NT2/D1 (cell line): Measurements from ENCODE around the gene NTM.

Experiments used
- DNase-seq: peaks from one replicate; pipeline ENCODE4 v3.0.0-alpha.2; 2011; ENCODE audit warnings: low read depth, low spot score
- H3K27me3 ChIP-seq: 2 replicates; pipeline ENCODE4 v1.6.0; 2011; ENCODE audit warnings: mild to moderate bottlenecking; ENCODE audit not compliant: insufficient read length, insufficient read depth
- H3K36me3 ChIP-seq: 2 replicates; pipeline ENCODE4 v1.6.1; 2011; ENCODE audit warnings: mild to moderate bottlenecking, low read length, mixed read lengths; ENCODE audit not compliant: insufficient read depth, insufficient read length
- H3K4me1 ChIP-seq: 2 replicates; pipeline ENCODE4 v1.5.1; 2011; ENCODE audit not compliant: insufficient read depth, insufficient read length
- H3K4me3 ChIP-seq: 2 replicates; pipeline ENCODE4 v1.5.1; 2011; ENCODE audit warnings: low read depth; ENCODE audit not compliant: insufficient read length
- H3K9ac ChIP-seq: 2 replicates; pipeline ENCODE4 v1.6.0; 2011; ENCODE audit warnings: low read depth; ENCODE audit not compliant: insufficient read length
- H3K9me3 ChIP-seq: 2 replicates; pipeline ENCODE4 v1.5.1; 2011; ENCODE audit warnings: mild to moderate bottlenecking, low read length; ENCODE audit not compliant: insufficient read depth
- SUZ12 ChIP-seq: IDR thresholded peaks from 2 replicates; pipeline ENCODE4 v1.6.1; 2011; ENCODE audit not compliant: insufficient read length, insufficient read depth; ENCODE audit errors: extremely low read depth
- YY1 ChIP-seq: IDR thresholded peaks from 2 replicates; pipeline ENCODE4 v1.6.1; 2011; ENCODE audit not compliant: insufficient read length, insufficient read depth
- ZNF274 ChIP-seq: IDR thresholded peaks from 2 replicates; pipeline ENCODE4 v1.6.1; 2011; ENCODE audit warnings: mild to moderate bottlenecking, low read depth, low read length

NTM gene

GRCh38 chr11:131446590-131447275 lies 76.3 kb downstream of the NTM start:
- no peaks in the 10 kb centered on the region for H3K27me3 ChIP-seq
- no peak for TF ChIP-seq SUZ12
- no peak for TF ChIP-seq YY1
- no peak for TF ChIP-seq ZNF274
- H3K36me3 ChIP-seq, result no peaks in the 10 kb centered on the region
- no peaks in the 10 kb centered on the region for H3K4me1 ChIP-seq
- H3K4me3 ChIP-seq, result no peak overlapping the region
- DNase-seq, result no peak
- no peaks in the 10 kb centered on the region for H3K9me3 ChIP-seq
- no peak overlapping the region for H3K9ac ChIP-seq

GRCh38 chr11:131447277-131447815 lies 76.9 kb downstream of the NTM start:
- no peak for DNase-seq
- no peak overlapping the region for H3K4me3 ChIP-seq
- TF ChIP-seq SUZ12 (no peak), YY1 (no peak), ZNF274 (no peak)
- H3K4me1 ChIP-seq, result no peaks in the 10 kb centered on the region
- no peak overlapping the region for H3K9ac ChIP-seq
- H3K36me3 ChIP-seq, result no peaks in the 10 kb centered on the region
- H3K9me3 ChIP-seq, result no peaks in the 10 kb centered on the region
- H3K27me3 ChIP-seq, result no peaks in the 10 kb centered on the region

- no peak for DNase-seq
- no peaks in the 10 kb centered on the region for H3K27me3 ChIP-seq
- no peaks in the 10 kb centered on the region for H3K36me3 ChIP-seq
- no peak overlapping the region for H3K9ac ChIP-seq
- no peak for TF ChIP-seq YY1
- TF ChIP-seq SUZ12, result no peak
- no peak for TF ChIP-seq ZNF274
- no peaks in the 10 kb centered on the region for H3K4me1 ChIP-seq
- H3K9me3 ChIP-seq, result no peaks in the 10 kb centered on the region
- no peak overlapping the region for H3K4me3 ChIP-seq
Measured at GRCh38 chr11:131447898-131448297, 77.5 kb downstream of the NTM start.

- H3K27me3 ChIP-seq, result no peaks in the 10 kb centered on the region
- no peaks in the 10 kb centered on the region for H3K9me3 ChIP-seq
- no peaks in the 10 kb centered on the region for H3K4me1 ChIP-seq
- no peak overlapping the region for H3K9ac ChIP-seq
- no peaks in the 10 kb centered on the region for H3K36me3 ChIP-seq
- DNase-seq, result no peak
- H3K4me3 ChIP-seq, result no peak overlapping the region
- TF ChIP-seq SUZ12, result no peak
- TF ChIP-seq YY1, result no peak
- no peak for TF ChIP-seq ZNF274
Measured at GRCh38 chr11:131449036-131450019, 78.9 kb downstream of the NTM start.

DNA sequence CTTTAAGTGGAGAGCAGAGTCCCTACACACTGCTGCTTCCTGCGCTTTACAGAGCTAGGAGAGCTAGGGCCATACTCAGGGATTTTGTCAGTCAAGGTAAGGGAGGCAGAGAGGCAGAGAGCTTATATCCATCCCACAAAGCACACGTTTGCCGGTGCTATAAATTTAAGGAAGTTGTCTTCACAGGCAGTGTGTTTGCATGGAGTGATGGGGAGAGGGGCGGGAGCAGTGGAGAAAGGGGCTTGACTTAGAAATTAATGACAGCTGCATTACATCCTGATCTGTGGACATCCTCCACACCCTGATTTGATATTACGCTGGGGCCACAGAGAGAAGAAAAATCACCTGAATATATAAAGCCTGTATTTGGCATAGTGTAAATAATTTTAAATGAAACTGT lies 84.1 kb downstream of the NTM start:
- H3K36me3 ChIP-seq, result no peaks in the 10 kb centered on the region
- H3K4me1 ChIP-seq, result no peaks in the 10 kb centered on the region
- TF ChIP-seq SUZ12 (no peak), ZNF274 (no peak), YY1 (no peak)
- DNase-seq, result no peak
- H3K4me3 ChIP-seq, result no peak overlapping the region
- no peak overlapping the region for H3K9ac ChIP-seq
- H3K9me3 ChIP-seq, result no peaks in the 10 kb centered on the region
- no peaks in the 10 kb centered on the region for H3K27me3 ChIP-seq

- Histone ChIP-seq H3K4me1 (no peaks in the 10 kb centered on the region), H3K9me3 (no peaks in the 10 kb centered on the region), H3K9ac (no peak overlapping the region), H3K4me3 (no peak overlapping the region), H3K36me3 (no peaks in the 10 kb centered on the region), H3K27me3 (no peaks in the 10 kb centered on the region)
- no peak for TF ChIP-seq SUZ12
- TF ChIP-seq YY1, result no peak
- TF ChIP-seq ZNF274, result no peak
- DNase-seq, result no peak
Measured at GRCh38 chr11:131454989-131455388, 84.6 kb downstream of the NTM start.
